HG03135 (cell line): ENCODE data around the gene PLLP.

ENCODE experiments used
- ATAC-seq: cut with Tn5 transposase; IDR thresholded peaks from one replicate; pipeline ENCODE4 v1.9.1; 2021; ENCODE audit warnings: mild to moderate bottlenecking, moderate library complexity; ENCODE audit not compliant: unreplicated experiment

PLLP gene

DNA sequence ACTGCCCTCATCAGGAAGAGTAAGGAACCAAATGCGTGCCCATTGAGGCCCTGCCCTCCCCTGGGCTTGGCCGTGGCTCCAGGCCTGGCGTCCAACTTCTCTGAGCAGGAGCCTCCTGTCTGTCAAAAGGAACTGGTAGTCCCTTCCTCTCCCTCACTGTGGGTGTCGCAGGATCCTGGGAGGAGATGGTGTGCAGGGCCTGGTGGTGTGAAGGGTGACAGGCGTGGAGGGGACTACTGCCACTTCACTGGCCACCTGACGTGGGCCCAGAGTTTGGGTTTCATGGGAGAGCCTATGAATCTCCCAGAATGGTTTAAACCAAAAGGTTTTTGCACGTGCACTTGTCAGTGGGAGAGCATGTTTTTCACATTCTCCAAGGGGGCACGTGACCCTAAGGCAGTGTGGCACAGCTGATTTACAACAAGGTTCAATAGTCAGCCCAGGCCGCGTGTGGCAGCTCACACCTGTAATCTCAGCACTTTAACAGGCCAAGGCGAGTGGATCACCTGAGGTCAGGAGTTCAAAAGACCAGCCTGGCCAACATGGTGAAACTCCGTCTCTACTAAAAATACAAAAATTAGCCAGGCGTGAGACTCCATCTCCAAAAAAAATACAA lies 26.9 kb downstream of the PLLP start:
- no peak for ATAC-seq

DNA sequence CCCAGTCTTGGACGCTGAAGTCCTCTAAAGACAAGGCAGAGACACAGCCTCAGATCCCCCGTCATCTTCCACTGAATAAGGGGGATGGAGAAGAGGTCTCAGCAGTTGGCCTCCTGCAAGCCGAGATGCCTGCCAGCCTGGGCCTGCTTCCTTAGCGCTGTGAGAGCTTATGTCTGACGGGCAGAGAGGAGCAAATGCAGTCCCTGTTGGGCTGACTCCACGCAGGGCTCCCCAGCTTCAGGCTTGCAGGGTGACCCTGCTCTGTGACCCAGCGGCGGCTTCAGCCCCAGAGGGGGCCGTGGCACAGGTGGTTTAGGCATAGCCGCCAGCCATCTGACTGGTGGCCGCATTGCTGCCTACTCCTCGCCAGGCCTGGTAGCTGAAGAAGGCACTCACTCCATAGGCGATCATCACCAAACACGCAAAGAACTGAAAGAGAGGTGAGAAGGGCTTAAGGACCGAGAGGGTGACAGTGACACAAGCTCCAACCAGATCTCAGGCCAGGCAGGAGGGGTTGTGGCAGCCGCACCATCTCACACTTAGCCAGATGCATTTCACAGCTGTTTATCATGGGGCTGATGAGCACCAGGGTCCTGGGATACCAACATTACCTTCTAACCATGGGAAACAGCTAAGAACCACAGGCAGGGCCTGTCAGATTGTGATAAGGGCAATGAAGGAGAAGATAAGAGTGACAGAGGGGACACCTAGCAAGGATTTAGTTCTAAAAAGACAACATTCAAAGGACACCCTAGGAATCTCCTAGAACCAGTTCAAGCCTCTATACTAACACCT lies 27.7 kb downstream of the PLLP start:
- ATAC-seq: no peak

DNA sequence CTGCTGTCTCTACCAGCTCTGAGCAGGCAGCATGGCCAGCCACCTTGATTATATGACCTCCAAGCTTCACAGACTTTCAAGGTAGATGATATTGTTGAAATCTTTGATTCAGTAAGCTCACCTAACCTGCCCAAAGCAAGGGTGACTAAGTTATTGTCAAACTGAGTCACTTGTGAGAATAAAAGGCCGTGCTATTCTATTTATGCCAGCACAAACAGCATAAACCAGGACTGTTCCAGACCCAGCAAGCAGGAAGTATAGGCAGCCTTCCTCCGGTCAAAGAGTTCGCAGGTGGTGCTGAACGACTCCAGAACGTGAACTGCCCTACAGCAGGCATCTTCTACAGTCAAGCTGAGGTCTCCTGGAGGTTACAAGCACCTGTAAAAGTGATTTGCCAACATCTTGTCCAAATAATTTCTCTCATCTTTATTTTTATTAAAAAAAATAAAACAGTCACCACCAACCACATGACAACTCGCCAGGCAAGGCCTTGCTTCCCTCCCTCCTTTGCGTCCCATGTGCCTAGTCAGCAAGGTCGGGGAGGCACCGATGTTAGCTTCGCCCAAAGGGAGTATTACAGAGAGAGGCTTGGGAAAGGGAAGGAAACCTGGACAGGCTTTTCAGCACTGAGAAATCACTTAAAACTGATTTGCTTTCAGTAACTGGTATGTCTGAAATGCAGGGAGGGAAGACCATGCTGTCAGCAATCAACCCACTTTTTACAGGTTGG lies 28.6 kb downstream of the PLLP start:
- no peak for ATAC-seq

DNA sequence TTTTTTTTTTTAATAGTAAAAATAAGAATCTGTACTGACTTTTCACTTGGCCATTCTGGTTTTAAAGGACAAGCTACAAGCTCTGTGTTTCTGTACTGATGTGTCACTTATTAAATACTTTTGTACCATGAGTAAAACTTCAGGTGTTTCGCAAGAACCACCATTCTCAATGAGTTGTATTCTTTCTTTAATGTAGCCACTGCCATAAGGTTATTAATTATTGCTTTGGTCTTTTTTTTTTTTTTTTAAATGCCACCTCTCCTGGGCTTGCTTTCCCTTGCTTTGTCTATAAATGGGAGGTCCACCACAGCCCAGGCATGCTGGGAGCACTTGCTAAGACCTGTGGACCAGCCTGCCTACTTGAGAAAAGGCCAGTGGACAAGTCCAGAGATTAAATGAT lies 31.0 kb downstream of the PLLP start:
- no peak for ATAC-seq

DNA sequence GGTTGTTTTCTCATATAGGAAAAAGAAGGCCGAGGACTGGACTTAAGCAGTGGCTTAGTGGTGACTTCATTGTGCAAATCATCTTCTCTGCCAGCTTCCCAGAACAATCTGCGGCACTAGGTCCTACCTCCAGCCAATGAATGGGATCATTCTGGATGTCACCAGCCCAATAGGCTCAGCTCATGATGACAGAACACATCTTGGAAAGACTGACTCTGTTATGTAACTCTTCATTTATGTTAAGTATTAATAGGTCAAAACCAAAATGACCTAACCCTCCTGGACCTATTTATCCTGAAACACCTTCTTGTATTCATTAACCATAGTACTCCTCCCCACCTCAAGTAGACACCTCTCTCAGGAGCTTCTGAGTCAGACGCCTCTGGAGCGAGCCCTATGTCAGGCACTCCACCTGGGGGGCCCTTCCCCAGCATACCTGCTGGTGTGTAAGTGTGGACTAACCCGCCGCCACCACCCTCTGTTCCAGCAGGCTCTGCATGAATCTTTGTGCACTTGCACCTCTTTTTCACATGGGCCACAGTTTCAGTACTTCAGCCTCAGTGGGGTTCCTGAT lies 32.2 kb downstream of the PLLP start:
- ATAC-seq: no peak

DNA sequence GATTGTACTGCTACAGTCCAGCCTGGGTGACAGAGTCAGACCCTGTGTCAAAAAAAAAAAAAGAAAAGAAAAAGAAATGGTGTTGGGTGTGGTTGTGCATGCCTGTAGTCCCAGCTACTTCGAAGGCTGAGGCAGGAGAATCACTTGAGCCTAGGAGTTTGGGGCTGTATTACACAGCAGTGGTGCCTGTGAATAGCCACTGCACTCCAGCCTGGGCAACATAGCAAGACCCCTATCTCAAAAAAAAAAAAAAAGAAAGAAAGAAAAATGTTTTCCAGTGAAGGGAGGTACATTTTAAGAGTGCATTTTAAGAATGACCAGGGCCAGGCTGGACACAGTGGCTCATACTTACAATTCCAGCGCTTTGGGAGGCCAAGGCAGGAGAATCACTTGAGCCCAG lies 33.1 kb downstream of the PLLP start:
- ATAC-seq: no peak

DNA sequence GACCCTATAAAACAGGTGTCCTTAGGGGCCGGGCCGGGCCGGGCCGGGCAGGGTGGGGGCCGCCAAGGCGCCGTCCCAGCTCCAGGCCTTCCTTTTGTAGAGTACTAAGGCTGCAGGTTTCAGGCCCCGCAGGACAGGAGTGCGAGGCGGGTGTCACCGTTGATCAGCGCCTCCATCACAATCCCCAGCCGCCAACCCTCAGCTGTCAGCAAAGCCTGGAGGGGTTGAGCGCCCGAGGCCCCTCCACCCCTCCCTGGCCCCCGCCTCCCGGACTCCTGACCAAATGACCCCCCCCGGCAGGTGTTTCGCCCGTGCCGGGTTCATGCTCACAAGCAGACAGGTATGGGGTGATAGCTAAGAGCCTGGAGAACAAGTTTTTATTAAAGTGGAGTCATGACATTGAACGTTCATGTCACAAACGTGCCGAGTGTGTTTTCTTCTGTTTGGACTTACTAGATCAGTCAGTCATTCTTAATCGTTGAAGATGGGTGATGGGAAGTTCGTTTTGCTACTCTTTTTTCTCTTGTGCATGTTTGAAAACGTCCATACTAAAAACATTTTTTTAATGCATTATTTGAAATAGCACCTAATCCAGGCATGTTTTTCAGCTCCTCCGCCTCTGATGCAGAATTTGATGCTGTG lies 38.9 kb downstream of the PLLP start:
- ATAC-seq: peak; percentile 26

DNA sequence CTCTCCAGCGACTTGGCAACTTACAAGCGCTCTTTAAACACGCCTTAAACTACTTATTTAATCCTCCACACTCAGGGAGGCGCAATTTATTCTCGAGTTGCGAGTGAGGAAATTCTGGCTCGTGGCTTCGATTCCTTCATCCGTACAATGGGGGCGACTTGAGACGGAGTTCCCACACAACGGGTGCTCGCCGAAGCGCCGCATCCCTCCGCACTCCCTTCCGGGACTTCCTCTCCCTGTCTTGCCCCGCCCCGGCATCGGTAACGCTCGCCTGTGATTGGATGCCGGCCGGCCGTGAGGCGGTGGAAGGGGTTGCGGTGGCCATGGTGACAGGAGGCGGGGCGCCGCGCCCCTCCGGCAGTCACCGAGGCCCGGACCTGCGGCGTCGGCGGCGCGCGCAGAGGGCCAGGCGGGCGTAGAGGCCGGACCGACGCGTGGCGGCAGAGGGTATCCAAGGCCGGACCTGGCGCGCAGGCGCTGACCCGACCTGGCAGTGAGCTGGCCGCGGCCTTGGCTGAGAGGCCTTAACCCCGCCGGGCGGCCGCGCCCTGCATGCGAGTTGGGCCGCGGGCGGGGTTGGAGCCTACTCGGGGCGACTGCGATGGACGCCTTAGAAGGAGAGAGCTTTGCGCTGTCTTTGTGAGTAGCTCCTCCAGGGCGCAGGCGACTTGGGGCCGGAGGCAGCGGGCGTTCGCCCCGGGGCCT lies 39.6 kb downstream of the PLLP start, which contains the start of gene ARL2BP:
ARL2BP (plus strand) TSS at position 493 of the 705 bp plus-strand sequence; CDS start at position 602, 109 bp downstream.
- ATAC-seq: peak; percentile 93

DNA sequence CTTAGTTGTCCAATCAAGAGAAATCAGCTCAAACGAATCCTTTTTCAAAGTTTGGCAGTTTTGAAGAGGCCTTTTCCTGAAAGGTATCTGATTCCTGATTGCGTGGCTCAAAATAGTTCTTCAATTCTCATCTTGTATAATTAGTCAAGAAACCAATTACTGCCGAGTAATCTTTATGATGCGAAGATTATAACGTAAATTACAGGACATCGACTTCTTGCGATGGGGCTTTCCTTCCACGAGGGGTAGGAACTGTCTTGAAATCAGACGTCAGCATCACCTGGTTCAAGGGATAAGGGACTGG lies 40.1 kb downstream of the PLLP start:
- ATAC-seq: peak; percentile 38

DNA sequence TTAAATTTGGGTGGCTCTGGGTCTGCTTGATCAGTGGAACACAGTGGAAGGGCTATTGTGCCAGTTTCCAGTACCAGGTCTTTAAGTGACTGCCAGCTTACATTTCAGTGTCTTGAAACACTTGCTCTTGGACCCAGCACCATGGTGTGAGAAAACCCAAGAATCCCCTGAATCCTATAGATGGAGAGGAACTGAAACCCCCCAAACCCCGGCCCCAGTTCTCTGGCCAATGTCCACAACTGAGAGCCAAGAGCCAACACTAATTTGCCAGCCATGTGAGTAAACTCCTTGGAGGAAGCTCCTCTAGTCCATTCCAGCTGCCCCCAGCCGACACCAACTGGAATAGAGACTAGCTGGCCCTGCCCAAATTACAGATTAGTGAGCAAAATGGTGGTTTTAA lies 41.8 kb downstream of the PLLP start:
- ATAC-seq: no peak

DNA sequence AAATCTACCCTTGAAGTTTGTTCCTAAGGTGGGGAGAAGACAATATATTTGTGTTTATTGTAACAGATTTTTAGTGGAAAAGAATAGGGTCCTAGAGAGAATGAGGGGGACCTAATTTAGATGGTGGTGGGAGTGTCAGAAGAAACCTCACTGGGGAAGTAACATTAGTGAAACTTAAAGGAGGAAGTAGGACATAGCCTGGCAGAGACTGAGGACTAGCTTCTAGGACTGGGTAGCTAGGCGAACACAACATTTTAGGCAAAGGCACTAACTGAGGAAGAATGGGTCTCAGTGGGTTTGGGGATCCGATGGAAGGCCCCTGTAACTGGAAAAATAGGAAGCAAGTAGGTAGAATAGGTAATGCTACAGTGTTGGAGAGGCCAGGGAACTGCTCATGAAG lies 43.6 kb downstream of the PLLP start:
- no peak for ATAC-seq

DNA sequence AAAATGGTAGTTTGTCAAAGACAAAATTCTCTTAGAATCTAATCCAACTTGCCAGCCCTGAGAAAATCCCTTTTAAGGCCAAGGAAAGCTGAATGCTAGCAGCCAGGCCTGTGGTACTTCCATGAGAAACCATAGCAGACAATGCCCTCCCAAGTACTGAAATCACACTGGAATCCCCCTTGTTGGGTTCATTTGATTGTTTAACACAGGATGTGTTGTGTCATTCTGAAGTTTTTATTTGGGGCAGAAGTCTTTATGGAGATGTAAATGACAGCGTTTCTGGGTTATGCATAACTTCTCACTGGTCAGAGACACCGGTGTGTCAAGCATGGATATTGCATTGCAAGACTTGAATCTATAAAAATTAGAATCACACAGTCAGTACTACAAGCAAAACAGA lies 45.4 kb downstream of the PLLP start:
- no peak for ATAC-seq

DNA sequence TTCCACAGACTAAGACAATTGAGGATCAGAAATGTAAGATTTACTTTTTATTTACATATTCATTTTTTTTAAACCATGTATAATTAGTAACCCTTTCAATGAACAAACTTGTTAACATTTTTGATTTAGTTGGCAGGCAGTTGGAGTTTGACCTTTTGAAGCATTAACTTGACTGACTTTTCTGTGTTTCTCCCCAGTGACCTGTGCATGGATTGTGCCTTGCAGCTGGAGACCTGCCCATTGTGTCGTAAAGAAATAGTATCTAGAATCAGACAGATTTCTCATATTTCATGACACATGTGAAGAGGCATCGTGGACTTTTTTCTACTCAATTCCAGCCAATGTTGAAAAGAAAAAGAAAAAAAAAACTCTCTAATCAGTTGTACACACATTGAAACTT lies 45.8 kb downstream of the PLLP start:
- ATAC-seq: no peak

DNA sequence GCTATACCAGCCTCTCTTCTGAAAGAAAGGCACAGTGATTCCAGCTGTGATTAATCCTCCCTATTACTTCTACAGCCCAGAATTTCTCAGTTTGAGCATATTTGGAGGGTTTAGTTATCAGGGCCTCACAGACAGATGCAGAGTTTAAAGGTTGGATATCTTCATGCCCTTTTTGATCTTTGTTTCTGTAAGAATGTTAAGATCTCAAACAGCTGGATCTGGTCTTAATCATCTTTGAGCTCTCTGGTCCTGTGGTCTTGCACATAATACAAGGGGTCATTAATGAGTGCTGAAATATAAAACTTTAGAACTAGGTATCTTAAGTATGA lies 48.5 kb downstream of the PLLP start:
- ATAC-seq: no peak

DNA sequence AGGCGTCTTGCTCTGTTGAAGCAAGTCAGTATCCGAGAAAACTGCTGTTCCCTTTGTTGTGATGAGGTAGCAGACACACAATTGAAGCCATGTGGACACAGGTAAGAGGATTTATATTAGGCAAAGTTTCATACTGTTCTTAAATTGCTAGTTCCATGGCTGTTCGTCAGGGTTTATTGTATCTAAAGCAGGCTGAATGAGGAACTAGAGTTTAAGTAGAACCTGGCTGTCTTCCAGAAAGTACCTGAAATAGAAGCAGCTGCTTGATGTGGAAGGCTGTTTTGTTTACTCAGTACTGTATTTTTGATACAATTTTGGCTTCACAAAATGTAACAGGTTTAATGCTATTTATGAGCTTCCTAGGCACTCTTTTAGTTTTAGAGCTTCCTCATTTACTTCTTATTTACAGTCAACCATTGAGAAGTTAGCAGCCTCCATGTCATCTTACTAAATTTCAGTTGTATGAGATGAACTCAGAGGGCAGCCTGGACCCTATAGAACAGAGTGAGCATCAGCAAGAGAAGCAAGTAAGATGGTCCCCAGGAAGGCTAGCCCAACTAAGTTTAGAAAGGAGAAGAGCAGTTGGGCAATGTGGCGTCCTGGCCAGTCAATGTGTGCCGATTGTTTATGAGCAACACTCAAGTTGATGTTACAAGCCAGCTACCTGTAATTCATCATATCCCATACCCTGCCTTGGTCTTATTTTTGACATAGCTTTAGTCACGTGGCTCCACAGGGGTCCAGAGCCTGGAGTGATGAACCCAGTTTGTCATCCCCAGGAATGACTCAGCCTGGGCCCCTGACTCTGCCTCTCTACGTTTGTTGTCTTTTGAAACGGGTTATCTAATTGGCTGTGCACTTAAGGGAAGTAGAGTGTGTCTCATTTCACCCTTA lies 49.1 kb downstream of the PLLP start:
- ATAC-seq: no peak

DNA sequence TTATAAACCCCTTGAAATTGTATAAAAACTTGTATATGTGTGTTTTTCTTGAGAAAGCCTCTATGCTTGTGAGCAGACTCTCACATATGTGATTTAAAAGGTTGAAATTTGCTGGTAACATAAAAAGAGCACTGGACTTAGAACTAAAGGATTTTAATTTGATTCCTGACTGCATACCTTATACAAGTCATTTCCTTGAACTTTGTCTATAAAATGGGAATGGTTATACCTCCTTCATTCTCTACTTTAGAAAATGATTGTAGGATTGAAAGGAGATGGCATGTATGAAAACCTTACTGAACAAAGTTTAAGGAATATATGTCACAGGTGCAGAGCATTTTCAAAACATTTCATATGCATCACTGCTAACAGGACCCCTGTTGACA lies 49.8 kb downstream of the PLLP start:
- ATAC-seq: no peak

DNA sequence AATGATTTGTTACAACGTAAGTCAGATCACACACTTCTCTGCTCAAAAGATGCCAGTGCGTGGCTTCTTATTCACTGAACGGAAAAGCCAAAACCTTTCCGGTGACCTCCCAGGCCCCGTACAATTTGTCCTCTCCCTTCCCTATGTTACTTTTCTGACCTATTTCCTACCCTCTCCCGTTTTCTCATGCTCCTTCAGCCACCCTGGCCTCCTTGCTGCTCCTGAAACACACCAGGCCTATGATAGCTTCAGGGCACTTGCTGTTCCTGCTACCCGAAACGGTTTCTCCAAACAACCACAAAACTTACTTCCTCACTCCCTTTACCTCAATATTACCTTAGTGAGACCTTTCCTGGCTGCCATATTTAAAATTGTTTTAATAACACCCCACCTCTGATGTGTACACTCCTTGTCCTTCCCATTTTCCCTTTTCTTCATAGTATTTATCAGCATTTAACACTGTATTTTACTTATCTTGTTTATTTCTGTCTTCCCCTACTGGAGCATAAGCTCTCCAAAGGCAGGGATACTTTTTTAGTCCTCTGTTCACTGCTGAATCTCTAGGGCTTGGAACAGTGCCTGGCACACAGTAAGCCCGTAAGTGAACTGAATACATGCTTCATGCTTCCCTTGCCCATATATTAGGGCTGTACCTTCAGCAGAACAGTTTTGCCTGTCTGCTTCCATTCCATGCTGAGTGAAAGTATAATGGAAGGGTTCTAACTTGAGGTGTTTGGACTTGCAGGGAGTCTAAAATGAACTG lies 50.3 kb downstream of the PLLP start:
- ATAC-seq: no peak

DNA sequence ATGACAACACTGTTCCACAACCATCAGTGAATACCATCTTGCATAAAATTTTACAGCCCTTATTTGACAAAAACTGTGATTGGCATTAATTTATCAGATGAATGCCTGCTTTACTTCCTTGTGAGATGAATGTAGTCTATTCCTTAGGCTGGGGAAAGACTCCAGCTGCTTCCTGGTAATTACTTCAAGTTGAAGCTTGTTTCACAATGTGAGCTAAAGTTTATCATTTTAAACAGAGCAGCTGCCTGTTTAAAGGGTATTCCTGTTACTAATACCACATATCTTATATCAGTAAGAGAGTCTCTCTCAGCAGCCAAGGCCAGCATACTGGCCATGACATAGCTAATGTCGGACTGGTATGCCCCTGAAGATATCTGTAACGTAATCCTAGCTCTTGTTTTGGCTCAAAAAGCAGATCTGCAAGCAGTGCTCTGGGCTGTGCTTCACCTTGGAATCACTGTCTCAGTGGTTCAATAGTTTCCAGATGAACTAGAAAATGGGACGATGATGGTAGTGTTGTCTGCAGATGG lies 52.6 kb downstream of the PLLP start:
- ATAC-seq: no peak

DNA sequence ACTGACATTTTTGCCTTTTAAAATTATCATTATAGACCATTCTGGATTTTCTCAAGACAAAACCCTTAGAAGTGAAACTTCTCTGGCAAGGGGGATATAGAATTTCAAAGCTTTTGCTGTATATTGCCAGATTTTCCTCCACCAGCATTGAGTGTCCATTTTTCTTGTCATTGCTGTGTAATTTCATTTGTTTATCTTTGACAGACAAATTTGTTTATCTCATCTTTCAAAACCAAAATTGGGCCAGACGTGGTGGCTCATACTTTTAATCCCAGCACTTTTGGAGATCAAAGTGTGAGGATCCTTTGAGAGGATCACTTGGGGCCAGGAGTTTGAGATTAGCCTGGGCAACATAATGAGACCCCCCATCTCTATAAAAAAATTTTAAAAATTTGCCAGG lies 55.4 kb downstream of the PLLP start:
- ATAC-seq: no peak
